GM19452 (cell line): ENCODE data around the gene CFAP54.

Experiments used
- ATAC-seq: cut with Tn5 transposase; IDR thresholded peaks from one replicate; pipeline ENCODE4 v1.9.1; 2021; ENCODE audit not compliant: unreplicated experiment

CFAP54 gene

DNA sequence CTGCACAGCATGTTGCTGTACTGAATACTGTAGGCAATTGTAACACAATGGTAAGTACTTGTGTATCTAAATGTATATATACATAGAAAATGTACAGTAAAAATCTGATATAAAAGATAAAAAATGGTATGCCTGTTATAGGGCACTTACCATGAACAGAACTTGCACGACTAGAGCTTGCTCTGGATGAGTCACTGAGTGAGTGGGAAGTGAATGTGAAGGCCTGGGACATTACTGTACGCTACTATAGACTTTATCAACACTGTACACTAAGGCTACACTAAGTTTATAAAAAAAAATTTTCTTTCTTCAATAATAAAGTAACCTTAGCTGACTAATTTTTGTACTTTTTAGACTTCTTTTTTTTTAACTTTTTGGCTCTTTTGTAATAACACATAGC is 393.5 kb downstream of the CFAP54 start:
- ATAC-seq: no peak

DNA sequence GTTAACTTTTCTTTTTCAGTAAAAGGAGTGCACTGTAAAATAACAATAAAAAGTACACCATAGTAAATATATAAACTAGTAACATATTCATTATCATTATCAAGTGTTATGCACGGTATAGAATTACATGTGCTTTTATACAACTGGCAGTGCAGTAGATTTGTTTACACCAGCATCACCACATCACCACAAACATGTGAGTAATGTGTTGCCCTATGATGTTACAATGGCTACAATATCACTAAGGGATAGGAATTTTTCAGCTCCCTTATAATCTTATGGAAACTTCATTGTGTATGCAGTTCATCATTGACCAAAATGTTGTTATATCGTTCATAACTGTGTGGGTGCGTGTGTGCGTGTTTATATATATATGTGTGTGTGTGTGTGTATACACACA is 394.2 kb downstream of the CFAP54 start:
- no peak for ATAC-seq

DNA sequence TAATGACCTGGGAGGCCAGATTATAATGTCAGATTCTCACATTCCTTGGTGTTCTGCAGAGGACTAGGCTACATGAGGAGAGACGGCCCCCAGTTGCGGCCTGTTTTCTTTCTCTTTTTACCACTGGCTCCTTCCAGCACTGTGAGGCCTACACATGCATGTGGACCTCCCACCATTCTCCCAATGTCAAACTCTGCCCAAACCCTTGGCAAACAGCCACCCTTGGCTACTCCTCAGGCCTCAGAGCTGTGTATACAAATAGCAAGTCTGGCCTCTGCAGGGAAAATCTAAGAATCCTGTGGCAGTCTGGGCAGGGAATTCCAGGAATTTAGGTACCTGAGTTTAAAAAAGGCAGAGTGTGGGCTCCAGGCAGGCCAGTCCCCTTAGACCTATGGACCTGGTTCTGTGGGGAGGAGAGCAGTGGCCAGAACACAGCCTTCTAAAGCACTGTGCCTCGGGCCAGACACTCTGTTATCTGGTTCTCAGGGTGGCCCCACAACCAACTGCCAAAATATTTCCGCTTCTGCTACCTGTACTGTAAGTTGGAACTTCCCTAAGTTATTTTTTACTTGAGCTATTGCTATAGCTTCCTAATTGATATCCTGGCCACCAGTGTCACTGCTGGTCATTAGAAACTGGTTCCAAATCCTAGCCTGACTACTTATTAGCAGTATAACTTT is 397.8 kb downstream of the CFAP54 start:
- no peak for ATAC-seq

DNA sequence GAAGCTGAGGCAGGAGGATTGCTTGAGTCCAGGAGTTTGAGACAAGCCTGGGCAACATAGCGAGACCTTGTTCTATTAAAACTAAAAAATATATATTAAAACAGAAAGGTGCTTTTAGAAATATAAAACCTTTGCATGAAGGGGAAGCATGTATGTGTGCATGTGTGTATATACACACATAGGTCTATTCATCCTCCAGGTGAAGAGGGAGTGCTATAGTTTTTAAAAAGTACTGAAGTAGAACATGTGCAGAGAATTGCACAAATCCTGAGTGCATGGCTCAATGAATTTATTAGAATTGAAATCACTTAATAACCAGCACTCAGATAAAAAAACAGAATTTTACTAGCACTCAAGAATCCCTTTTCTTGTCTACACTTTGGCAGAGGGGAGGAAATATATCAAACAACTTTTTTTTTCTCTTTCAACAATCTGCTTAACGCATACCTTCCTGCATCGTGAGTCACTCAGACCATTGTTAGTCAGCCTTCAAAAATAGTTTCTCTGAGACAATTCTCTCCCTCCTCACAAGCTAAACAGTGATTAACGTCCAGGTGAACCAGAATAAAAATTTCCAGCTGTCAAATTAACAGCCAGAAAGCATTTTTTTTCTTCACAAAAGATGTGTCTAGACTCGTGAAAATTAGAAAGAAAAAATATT is 400.0 kb downstream of the CFAP54 start:
- ATAC-seq: no peak

DNA sequence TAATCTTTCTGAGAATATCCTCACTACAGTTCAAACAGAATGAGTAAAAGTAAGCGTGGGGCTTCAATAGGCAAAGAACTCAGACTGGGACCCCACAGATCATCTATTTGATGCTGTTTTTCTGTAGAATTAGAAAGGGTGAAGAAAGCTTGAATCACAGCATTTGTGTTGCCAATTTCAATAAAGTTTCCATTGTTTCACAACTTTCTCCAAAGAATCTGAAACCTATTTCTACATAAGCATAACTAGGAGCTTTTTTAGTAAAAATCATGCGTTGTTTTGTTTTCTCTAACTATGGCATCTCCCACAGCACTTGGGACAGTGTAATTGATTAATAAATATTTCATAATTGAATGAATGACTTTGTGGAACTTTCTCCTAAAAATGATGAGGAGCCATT is 401.0 kb downstream of the CFAP54 start:
- no peak for ATAC-seq

DNA sequence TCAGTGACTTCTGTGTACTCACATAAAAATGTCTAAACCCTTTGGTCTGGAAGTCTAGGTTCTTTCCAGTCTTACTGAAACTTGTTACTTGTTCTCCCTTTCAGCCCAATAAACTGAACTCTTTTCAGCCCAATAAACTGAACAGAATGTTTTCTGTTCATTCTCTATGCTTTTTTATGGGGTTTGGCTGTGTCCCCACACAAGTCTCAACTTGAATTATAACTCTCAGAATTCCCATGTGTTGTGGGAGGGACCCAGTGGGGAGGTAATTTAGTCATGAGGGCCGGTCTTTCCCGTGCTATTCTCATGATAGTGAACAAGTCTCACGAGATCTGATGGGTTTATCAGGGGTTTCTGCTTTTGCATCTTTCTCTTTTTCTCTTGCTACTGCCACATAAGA is 402.7 kb downstream of the CFAP54 start:
- no peak for ATAC-seq

DNA sequence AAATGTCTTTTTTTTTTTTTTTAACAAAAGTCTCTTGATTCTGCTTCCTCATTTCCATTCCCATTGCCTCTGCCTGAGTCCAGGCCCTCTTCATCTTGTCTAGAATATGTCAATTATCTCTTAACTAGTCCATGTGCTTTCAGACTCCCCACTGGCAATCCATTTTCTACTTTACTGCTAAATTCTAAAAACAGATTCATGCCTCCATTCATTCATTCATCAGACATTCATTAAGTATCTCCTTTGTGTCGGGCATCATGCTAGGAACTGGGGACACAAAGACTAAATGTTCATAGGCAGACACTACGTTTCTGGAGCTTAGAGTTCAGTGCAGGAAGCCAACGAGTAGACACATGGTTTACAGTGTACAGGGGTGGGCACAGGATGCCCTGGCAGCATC is 408.0 kb downstream of the CFAP54 start:
- no peak for ATAC-seq

DNA sequence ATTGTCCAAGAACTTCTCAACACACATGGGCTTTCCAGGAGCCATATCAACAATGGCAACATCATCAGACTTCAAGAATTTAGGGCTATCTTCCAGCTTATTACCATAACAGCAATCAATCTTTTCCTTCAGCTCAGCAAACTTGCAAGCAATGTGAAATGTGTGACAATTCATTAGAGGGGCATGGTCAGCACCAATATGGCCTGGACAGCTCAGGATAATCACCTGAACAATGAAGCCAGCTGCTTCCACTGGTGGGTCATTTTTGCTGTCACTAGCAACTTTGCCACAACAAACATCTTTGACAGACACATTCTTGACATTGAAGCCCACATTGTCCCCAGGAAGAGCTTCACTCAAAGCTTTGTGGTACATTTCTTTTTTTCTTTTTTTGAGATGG is 411.8 kb downstream of the CFAP54 start:
- ATAC-seq: no peak

DNA sequence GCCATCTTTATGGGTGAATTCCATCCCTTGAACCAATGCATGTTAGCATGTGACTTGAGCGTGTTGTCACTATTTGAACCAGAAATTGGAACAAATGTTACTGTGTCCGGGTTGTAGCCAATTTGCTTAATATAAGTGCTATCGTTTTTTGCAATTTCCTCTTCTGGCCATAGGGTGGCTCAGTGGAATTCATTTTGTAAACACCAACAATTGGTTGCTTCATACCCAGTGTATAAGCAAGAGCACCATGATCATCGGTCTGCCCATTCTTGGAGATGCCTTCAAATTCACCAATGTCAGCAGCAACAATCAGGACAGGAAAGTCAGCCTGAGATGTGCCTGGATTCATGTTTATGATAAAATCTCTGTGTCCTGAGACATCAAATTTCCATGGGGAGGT is 412.7 kb downstream of the CFAP54 start:
- no peak for ATAC-seq

DNA sequence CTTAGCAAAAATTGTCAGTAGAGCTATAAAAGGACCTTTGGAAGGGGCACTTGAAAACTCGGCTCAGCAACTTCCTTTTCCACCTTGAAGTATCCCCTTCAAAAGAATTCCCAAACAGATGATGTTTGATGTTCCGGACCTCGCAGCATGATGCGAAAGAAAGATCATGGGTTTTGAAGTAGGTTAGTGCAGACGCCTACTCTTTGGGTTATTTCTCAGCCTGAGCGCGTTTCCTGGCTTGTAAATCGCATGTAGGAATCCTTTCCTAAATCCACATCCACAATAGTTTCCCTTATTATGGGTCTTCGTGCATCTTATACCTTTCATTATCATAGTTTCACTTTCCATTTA is 417.1 kb downstream of the CFAP54 start:
- ATAC-seq: no peak

DNA sequence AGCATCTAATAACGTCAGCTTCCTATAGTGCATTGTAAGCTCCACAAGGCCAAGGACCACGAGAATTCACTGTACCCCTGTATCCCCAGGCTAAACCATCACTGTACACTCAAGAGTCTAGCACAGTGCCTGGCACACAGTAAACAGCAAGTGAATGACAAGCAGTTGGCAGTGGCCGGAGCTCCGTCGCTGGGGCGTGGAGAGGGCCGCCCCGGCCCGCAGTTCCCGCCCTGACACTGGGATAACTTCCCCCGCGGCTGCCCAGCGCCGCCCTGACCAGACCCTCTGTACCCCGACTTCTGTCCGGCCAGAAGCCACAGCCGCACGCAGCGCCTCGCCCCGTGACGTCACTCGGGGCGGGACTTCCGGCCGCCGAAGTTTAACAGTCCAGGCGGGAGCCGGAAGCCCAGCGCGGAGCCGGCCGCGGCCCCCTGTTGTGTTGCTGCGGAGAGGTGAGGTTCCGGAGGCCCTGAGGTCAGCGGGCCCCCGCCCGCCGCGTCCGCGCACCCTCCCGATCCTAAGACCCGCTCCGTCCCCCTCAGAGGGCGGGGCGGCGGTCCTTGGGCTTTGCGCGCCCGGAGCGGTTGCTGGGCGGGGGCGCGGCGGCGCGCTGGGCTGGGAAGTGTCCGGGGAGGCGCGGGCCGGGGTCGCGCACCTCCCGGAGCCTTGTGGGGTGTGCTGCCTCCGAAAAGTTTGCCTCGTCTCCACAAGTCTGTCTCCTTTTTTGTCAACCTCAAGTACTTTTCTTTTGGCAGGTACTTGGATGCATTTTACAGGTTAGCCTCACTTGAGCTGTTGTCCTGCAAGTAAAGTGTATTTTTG is 417.7 kb downstream of the CFAP54 start, which contains the start of gene NEDD1:
Gene NEDD1 (plus strand): TSS at position 409 of the 822 bp plus-strand sequence. CDS start 2,503 bp downstream, outside the sequence.
- ATAC-seq: peak; percentile 97

DNA sequence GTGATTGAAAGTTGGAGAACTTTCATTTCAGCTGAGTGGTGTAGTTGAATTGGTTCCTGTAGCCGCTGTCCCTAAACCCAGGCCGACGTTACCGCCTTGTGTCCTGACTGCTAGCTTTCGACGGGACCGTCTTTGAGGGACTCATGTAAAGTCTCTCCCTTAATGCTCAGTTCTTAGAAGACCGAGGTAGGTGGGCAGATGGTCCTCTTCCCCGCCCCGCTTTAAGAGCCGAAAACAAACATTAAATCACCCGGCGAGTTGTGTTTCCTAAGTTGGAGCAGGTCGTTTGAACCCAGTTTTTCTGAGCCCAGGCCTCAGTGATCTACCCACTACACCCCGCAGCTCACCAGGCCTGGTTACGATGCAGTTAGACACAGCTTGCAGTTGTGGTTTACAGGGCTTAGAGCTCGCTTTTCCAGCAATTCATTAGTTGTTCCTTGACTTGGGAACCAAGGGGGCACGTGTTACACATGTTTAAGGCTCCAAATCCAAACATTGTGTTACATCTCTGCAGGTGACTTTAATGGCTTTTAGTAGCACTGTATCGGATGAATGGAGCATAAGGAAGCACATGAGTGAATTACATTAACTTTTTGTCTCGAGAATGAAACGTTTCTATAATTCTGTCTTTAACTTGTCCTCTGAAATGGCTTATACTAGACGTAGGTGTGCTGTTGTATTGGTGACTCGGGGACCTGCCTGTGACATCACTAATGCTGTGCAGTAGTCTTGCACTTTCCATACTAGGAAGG is 418.5 kb downstream of the CFAP54 start:
- peak; percentile 22 for ATAC-seq

DNA sequence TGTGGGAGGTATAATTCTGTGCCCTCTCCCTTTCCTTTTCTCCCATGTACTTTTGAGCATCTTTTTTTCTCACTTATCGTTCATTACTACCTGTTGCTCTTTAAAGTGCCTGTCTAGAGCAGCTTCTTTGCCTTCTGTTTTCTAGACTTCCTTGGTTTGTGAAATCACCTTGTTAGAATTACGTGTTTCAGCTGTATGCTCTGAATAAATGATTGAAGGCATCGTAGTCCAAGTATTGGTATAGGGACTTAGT is 419.0 kb downstream of the CFAP54 start:
- ATAC-seq: no peak

DNA sequence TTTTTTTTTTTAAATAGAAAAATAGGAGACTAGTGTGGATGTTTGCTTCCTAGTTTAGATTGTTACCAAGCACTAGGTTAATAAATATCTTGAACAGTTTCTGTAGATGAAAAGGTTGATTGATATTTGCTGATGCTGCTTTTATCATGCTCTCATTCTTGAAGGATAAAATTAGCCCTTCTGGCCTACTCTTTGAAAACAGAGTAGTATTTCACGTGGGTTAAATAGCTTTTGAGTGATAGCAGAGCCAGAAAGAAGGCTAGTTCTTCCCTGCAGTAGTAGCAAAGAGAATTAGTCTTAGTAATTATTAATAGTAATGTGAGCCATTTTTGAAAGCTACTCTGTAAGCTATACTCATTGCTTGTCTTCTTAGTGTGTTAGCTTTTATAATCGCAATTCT is 422.9 kb downstream of the CFAP54 start:
- ATAC-seq: no peak

DNA sequence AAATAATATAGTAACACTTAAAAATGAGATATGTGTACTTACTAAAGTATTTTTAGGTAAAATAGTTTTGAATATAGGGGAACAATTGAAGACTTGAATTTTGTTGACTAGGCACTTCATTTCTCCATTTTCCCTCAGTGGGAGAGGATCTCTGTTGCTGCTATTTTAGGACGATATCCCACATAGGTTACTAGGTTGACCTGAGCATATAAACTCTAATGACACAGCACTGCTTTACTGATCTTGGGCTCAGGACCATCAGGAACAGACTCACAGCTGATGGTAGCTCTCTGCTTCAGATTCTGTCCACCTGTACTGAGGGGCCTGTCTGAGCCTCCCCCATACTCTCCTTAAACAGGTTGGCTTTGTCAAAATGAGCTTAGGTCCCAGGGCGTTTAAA is 423.6 kb downstream of the CFAP54 start:
- no peak for ATAC-seq

DNA sequence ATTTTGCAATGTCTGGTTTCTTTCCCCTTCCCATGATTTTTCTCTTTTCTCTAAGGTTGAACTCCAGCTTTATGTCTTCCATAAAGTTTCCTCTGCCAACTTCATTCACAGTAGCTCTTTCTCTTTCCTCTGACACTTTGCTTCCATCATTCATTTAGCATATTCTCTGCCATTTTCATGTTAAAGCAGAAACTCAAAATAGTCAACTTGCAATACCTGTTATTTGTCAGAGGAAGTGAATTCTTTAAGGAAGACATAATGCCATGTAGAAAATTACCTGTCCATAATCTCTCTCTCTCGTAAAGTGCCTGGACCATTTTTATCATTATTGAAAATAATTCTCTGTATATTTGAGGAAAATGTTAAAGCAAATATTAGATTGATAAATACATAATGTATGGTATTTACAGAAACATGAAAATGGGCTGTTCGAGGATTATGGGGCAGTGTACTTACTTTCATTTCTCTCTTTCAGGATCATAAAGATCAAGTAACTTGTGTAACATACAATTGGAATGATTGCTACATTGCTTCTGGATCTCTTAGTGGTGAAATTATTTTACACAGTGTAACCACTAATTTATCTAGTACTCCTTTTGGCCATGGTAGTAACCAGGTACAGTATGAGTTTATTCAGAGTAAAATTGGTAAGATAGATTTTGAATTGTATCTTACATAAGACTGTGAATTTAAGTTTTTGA is 430.3 kb downstream of the CFAP54 start:
- no peak for ATAC-seq
